SK-N-SH (cell line): ENCODE measurements around the gene MYO1D. TPM values are rescaled to one million over a fixed set of nuclear protein-coding genes. Genes with fewer than 3 reads are reported as not detected.

ENCODE experiments used
- CTCF ChIA-PET: fragments of 300-600, 350-600 bp; formaldehyde crosslinking; extraction: SDS; loops from one replicate; lab custom pipeline; 2021; lab: Yijun Ruan, JAX
- POLR2A ChIA-PET: fragments of 350-600 bp; sonication (Branson Sonifier 250); formaldehyde crosslinking; extraction: SDS; loops from one replicate; lab custom pipeline; 2020; ENCODE audit warnings: antibody characterized with exemption, inconsistent platforms; lab: Yijun Ruan, JAX
- DNase-seq: peaks from one replicate; pipeline ENCODE4 v3.0.0; 2012
- H2AFZ ChIP-seq: fragments of 200-600 bp; sonication (generic); 2 replicates; pipeline ENCODE4 v1.8.1; 2016; ENCODE audit warnings: antibody characterized with exemption, mild to moderate bottlenecking, low read depth
- H3F3A ChIP-seq: fragments of 200-600 bp; sonication (generic); replicated peaks from 2 replicates; pipeline ENCODE3; 2016; ENCODE audit warnings: antibody characterized with exemption, mild to moderate bottlenecking; ENCODE audit not compliant: insufficient read depth
- H3K27ac ChIP-seq, 2 experiments: fragments of 200-500 bp in 1 of 2; fragments of 200-600 bp in 1 of 2; sonication (Bioruptor generic) in 1 of 2; sonication (generic), shearing (Covaris generic) in 1 of 2; 2 replicates each; pipeline versions ENCODE4 v1.5.1 to v1.6.1; 2014 to 2016; ENCODE audit warnings: low read depth in 2 of 2, inconsistent platforms in 1 of 2, low read length in 1 of 2, mild to moderate bottlenecking in 1 of 2, mixed read lengths in 1 of 2
- H3K27me3 ChIP-seq: fragments of 200-600 bp; sonication (generic), shearing (Covaris generic); 2 replicates; pipeline ENCODE4 v1.6.1; 2016; ENCODE audit warnings: mixed run types; ENCODE audit not compliant: insufficient read depth
- H3K36me3 ChIP-seq, 2 experiments: fragments of 200-500 bp in 1 of 2; fragments of 200-600 bp in 1 of 2; sonication (Bioruptor generic) in 1 of 2; sonication (generic) in 1 of 2; replicated peaks in 1 of 2; 2 replicates each; pipeline versions ENCODE3 to v1.5.1; 2014 to 2016; ENCODE audit warnings: low read length in 1 of 2, mild to moderate bottlenecking in 1 of 2; ENCODE audit not compliant: insufficient read depth in 2 of 2, control insufficient read depth in 1 of 2
- H3K4me1 ChIP-seq, 2 experiments: fragments of 200-500 bp in 1 of 2; fragments of 200-600 bp in 1 of 2; sonication (Bioruptor generic) in 1 of 2; sonication (generic), shearing (Covaris generic) in 1 of 2; 2 replicates each; pipeline versions ENCODE4 v1.5.1 to v1.6.1; 2014 to 2016; ENCODE audit warnings: low read depth in 1 of 2, low read length in 1 of 2, mixed run types in 1 of 2; ENCODE audit not compliant: insufficient read depth in 2 of 2, control insufficient read depth in 1 of 2
- H3K4me2 ChIP-seq: fragments of 200-600 bp; sonication (generic), shearing (Covaris generic); 2 replicates; pipeline ENCODE4 v1.6.1; 2017; ENCODE audit warnings: mixed run types
- H3K4me3 ChIP-seq, 2 experiments: fragments of 200-500 bp in 1 of 2; fragments of 200-600 bp in 1 of 2; sonication (Bioruptor generic) in 1 of 2; sonication (generic), shearing (Covaris generic) in 1 of 2; 2 replicates each; pipeline versions ENCODE4 v1.5.1 to v1.8.1; 2014 to 2016; ENCODE audit warnings: low read depth in 2 of 2, inconsistent platforms in 1 of 2, low read length in 1 of 2, mild to moderate bottlenecking in 1 of 2, mixed read lengths in 1 of 2, moderate library complexity in 1 of 2
- H3K79me2 ChIP-seq: fragments of 200-600 bp; sonication (generic); 2 replicates; pipeline ENCODE4 v1.8.1; 2017; ENCODE audit warnings: mild to moderate bottlenecking; ENCODE audit not compliant: insufficient read depth
- H3K9ac ChIP-seq: fragments of 200-600 bp; sonication (generic); 2 replicates; pipeline ENCODE4 v1.6.1; 2017; ENCODE audit warnings: mixed run types
- H3K9me2 ChIP-seq: fragments of 200-600 bp; sonication (generic); 2 replicates; pipeline ENCODE4 v1.6.1; 2017; ENCODE audit warnings: mixed run types
- H3K9me3 ChIP-seq: fragments of 200-600 bp; sonication (generic); 2 replicates; pipeline ENCODE4 v1.6.1; 2017; ENCODE audit warnings: mixed run types, mild to moderate bottlenecking, moderate library complexity
- H4K20me1 ChIP-seq: fragments of 200-600 bp; sonication (generic); 2 replicates; pipeline ENCODE4 v1.6.1; 2017; ENCODE audit warnings: mild to moderate bottlenecking, mixed run types; ENCODE audit not compliant: insufficient read depth
- CHD2 ChIP-seq: fragments of 150-350 bp; IDR thresholded peaks from 2 replicates; pipeline ENCODE4 v1.6.1; 2018; ENCODE audit warnings: low read length; ENCODE audit not compliant: partially characterized antibody
- CTCF ChIP-seq: fragments of 200-600 bp; sonication (generic); IDR thresholded peaks from 2 replicates; pipeline ENCODE4 v1.6.1; 2017; ENCODE audit warnings: antibody characterized with exemption, mild to moderate bottlenecking, moderate library complexity
- FOSL2 ChIP-seq: IDR thresholded peaks from 2 replicates; pipeline ENCODE4 v1.4.0; 2012; ENCODE audit warnings: low read depth, mild to moderate bottlenecking, moderate library complexity, borderline replicate concordance
- FOXJ3 ChIP-seq: sonication (generic); formaldehyde crosslinking; IDR thresholded peaks from 2 replicates; pipeline ENCODE4 v1.5.1; 2020; ENCODE audit warnings: mild to moderate bottlenecking, missing genetic modification reagents
- GATA2 ChIP-seq: sonication (generic); formaldehyde crosslinking; IDR thresholded peaks from 2 replicates; pipeline ENCODE4 v1.5.0; 2020; ENCODE audit warnings: mild to moderate bottlenecking, missing genetic modification reagents
- IRF3 ChIP-seq: fragments of 150-350 bp; IDR thresholded peaks from 2 replicates; pipeline ENCODE4 v1.6.1; 2016; ENCODE audit warnings: mild to moderate bottlenecking, low read depth, low read length
- MEF2A ChIP-seq: IDR thresholded peaks from 2 replicates; pipeline ENCODE4 v1.4.0; 2012; ENCODE audit warnings: low read depth, borderline replicate concordance
- NRF1 ChIP-seq: IDR thresholded peaks from 2 replicates; pipeline ENCODE4 v1.6.1; 2012; ENCODE audit warnings: low read depth, mild to moderate bottlenecking, low read length
- PBX3 ChIP-seq: IDR thresholded peaks from 2 replicates; pipeline ENCODE4; 2012
- POLR2AphosphoS5 ChIP-seq: IDR thresholded peaks from 2 replicates; pipeline ENCODE4 v1.6.1; 2012; ENCODE audit warnings: low read depth, low read length
- RAD21 ChIP-seq: IDR thresholded peaks from 2 replicates; pipeline ENCODE4 v1.6.1; 2012; ENCODE audit warnings: mild to moderate bottlenecking, low read length
- RFX5 ChIP-seq: IDR thresholded peaks from 2 replicates; pipeline ENCODE4 v1.6.1; 2012; ENCODE audit warnings: mild to moderate bottlenecking, improper control_type of control experiment, low read length
- RXRA ChIP-seq: IDR thresholded peaks from 2 replicates; pipeline ENCODE4 v1.4.0; 2012; ENCODE audit warnings: low read depth, mild to moderate bottlenecking, borderline replicate concordance
- SMC3 ChIP-seq: IDR thresholded peaks from 2 replicates; pipeline ENCODE4 v1.6.1; 2012; ENCODE audit warnings: low read depth, low read length, improper control_type of control experiment
- TAF1 ChIP-seq: IDR thresholded peaks from 2 replicates; pipeline ENCODE4 v1.6.1; 2012; ENCODE audit warnings: low read depth, mild to moderate bottlenecking, low read length, moderate library complexity, borderline replicate concordance
- TEAD4 ChIP-seq: IDR thresholded peaks from 2 replicates; pipeline ENCODE4 v1.4.0; 2012; ENCODE audit warnings: mild to moderate bottlenecking, borderline replicate concordance; ENCODE audit not compliant: insufficient read depth
- YY1 ChIP-seq: IDR thresholded peaks from 2 replicates; pipeline ENCODE4 v1.4.0; 2012; ENCODE audit warnings: low read depth, mild to moderate bottlenecking
- WGBS: methylation state at CpG from one replicate; pipeline ENCODE4 v1.1.6; 2017; ENCODE audit warnings: low lambda C conversion rate; 5-methylcytosine and 5-hydroxymethylcytosine counted together
- polyA plus RNA-seq, 3 experiments: library from polyadenylated mRNA; depleted of rRNA; stranded (reverse); fragments of >200 nt; gene quantifications; 2 replicates each; pipeline ENCODE4 v1.2.3, GENCODE V29; 2012
- TF ChIP-seq, protein P1 (sequence below): IDR thresholded peaks from 2 replicates; pipeline ENCODE4 v1.4.0; 2012; ENCODE audit warnings: low read depth

Gene MYO1D
- polyA plus RNA-seq, 1 of the 3 experiments (the other 2 are of a cell fraction): 20.4 TPM

DNA sequence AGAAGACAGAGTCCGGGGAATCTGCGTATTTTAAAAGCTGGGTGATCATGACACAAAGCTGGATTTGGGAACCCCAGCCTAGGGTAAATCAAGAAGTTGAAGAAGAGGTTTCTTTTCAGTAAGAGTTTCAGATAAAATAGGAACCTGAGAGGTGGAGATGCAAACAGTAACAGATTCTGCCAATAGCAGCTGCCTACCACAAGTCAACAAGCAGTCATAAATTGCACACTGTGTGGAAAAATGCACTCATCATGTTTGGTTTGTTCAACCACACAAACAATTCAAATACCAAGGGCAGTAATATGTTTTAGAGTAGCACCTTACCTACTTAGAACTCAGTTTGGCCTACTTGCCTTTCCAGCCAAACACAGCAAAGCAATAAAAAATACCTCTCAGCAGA is 14.0 kb downstream of the MYO1D start:
- Histone ChIP-seq H3K9ac (no peak overlapping the region), H3K27ac (no peak overlapping the region), H2AFZ (no peak overlapping the region), H3K4me2 (no peak overlapping the region), H3K4me1 (no peaks in the 10 kb centered on the region; a peak in 2 of 4 replicates), H3K36me3 (no peaks in the 10 kb centered on the region), H3K4me3 (no peak overlapping the region), H3K27me3 (no peaks in the 10 kb centered on the region), H4K20me1 (0 out of 2 replicates have a peak, but pooled peaks cover 3% of the 10 kb centered on the region), H3K9me3 (no peaks in the 10 kb centered on the region), H3K9me2 (no peaks in the 10 kb centered on the region), H3F3A (no peaks in the 10 kb centered on the region), H3K79me2 (peaks cover 32% of the 10 kb centered on the region)
- no peak for TF ChIP-seq FOSL2
- no peak for TF ChIP-seq MEF2A
- TF ChIP-seq NRF1: no peak
- no peak for TF ChIP-seq YY1
- 93% methylated on average over 2 of the region's 2 CpGs for WGBS
- ChIA-PET CTCF (interaction anchor here (0.6 to 8.5 kb wide), 2 partner anchors 14 to 51 kb away, joined by 3 to 70 read pairs; partner anchors contain the start of gene MYO1D), POLR2A (no interaction called here)
- no peak for DNase-seq

DNA sequence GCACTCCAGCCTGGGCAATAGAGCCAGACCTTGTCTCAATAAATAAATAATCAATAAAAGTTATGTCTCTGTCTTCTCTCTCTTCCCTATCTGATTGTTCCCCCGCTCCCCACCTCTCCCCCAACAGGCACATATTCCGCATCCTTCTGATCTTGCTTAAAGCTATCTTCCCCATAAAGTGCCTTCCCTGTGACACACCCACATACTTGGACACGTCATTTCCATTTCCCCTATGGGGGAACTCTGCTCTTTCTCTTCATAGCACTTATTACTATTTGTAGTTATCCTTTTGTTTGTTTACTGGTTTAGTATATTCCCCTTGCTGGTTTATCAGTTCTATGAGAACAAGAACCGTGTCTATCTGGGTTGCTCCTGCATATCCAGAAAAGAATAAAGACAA is 14.9 kb downstream of the MYO1D start:
- Histone ChIP-seq H3F3A (no peaks in the 10 kb centered on the region), H3K36me3 (no peaks in the 10 kb centered on the region), H3K9me2 (no peaks in the 10 kb centered on the region), H3K4me3 (no peak overlapping the region), H3K9me3 (no peaks in the 10 kb centered on the region), H2AFZ (no peak overlapping the region), H3K79me2 (peaks cover 23% of the 10 kb centered on the region), H4K20me1 (0 out of 2 replicates have a peak, but pooled peaks cover 3% of the 10 kb centered on the region), H3K9ac (no peak overlapping the region), H3K4me1 (no peaks in the 10 kb centered on the region; a peak in 2 of 4 replicates), H3K4me2 (no peak overlapping the region), H3K27ac (no peak overlapping the region), H3K27me3 (no peaks in the 10 kb centered on the region)
- POLR2A ChIA-PET: no interaction called here
- no peak for DNase-seq
- 88% methylated on average over 4 of the region's 4 CpGs for WGBS
- no peak for TF ChIP-seq POLR2AphosphoS5
- TF ChIP-seq, protein P1, sequence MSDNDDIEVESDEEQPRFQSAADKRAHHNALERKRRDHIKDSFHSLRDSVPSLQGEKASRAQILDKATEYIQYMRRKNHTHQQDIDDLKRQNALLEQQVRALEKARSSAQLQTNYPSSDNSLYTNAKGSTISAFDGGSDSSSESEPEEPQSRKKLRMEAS: no peak
- no peak for TF ChIP-seq GATA2
- TF ChIP-seq YY1: no peak
- no peak for TF ChIP-seq FOSL2
- no peak for TF ChIP-seq NRF1
- no peak for TF ChIP-seq PBX3
- no peak for TF ChIP-seq SMC3
- TF ChIP-seq FOXJ3 (CRISPR knock-in tag): no peak
- TF ChIP-seq TEAD4: no peak
- no peak for TF ChIP-seq CHD2
- TF ChIP-seq IRF3: no peak
- TF ChIP-seq CTCF: no peak
- TF ChIP-seq TAF1: no peak
- TF ChIP-seq RFX5: no peak
- TF ChIP-seq RAD21: no peak
- TF ChIP-seq RXRA: no peak
- CTCF ChIA-PET: interaction anchor here (8.5 kb wide), 1 partner anchor 15 kb away, joined by 70 read pairs; the partner anchor contains the start of gene MYO1D
